ENCODE results near the gene PALD1. TPM values are rescaled to one million over a fixed set of nuclear protein-coding genes. Genes with fewer than 3 reads are reported as not detected.

The PALD1 gene
- total RNA-seq, 4 donors from 2014 or later: 1.4 to 5.2 (median 4.0) TPM

DNA sequence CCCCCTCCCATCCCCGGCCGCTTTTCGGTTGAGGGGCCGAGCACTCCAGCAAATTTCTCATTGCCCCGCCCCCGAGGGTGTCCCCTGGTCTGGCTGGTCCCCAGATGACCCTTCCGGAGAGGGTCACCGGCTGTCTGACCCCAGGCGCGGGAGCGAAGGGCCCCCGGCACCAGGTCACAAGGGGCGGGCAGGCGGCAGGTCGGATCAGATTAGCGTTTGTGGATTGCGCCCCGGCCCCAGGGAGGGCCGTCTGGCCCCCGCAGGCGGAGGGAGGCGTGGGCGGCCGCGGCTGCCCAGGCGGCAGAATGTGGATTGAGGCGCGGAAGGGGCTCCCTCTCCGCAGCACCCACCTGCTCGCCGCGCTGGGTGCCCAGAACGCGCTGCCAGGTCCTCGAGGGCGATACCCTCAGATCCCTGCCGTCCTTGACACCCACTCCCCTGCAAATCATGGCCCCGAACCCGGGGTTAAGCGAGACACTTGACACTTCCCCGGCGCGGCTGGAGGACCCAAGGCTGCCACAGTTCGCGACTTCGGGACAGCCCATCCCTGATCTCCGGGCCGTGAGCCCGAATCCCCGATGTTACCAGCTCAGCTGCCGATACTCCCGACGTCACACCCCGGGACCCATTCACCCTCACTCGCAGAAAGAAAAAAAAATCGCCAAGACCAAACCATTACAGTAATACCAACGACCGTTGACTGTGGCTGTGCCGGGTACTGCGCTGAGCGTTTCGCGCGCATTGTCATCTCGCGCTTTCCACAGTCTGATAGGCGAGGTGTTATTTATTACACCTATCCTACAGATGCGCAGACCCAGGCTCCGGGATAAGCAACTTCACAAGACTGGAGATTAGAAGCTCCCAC, 38.0 kb upstream of the PALD1 start:
- no peak for DNase-seq
- intact Hi-C loops (cut with DNase I; ENCODE audit: low total_unique reads) (no loop called here), in situ Hi-C loops (cut with MboI; ENCODE audit: low pct_ligation_motif_present in 1 of 4, low pct_unique_long_range_greater_than_20kb in 1 of 4, low sequenced_read_pairs in 3 of 4) (no loop called here)
- H3K36me3 ChIP-seq: no peaks in the 10 kb centered on the region
- WGBS, 2 donors (ENCODE audit: low coverage in 1 of 2): 8% methylated on average over 66 of the region's 69 CpGs; no CpG with 5 or more reads in 1 of the 2 donors
- peaks cover 3 to 32% (median 20%) of the 10 kb centered on the region in 4 donors for H3K4me1 ChIP-seq
- peaks cover 44% of the 10 kb centered on the region for H3K27me3 ChIP-seq
- TF ChIP-seq POLR2AphosphoS5 (IDR thresholded peaks at IDR 0.05) (no peak), CTCF (IDR thresholded peaks at IDR 0.05) (peak in 1 of 5 experiments; percentile 37)
- H3K9me3 ChIP-seq: no peaks in the 10 kb centered on the region
- no peak overlapping the region for H3K27ac ChIP-seq
- peak overlapping the region in 1 of 4 donors; percentile 19 for H3K4me3 ChIP-seq

DNA sequence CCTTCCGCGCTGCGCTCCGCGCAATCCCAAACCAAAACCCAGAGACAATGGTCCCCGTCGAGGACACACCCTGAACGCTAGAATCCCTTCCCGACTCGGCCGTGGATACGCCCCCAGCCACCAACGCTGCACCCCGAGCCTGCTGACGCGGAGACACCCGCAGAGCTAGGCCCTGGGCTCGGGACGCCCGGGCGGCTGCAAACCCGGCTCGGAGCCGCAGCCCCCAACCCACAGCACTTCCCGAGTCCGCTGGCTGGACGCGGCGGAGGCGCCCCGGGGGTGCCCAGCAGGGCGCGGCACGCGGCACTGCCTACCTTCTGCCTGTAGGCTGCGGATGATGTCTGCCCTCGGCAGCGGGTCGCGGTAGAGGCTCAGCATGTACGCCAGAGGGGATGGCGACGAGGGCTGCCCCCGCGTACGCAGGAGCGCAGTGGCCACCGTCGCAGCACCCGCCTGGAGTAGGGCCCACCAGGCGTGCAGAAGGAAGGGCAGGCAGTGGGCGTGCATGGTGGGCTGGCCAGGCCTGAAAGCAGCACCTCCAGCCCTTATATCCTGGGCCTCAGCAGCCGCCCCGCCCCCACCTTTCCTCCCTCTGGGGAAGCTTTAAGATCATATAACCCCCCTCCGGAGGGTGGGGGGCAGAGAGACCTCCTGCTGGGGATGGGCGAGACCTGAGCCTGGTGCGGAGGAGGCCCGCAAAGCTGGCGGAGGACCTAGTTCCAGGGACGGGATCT, 37.2 kb upstream of the PALD1 start, which contains the start of gene NODAL:
TSS of gene NODAL (minus strand) at position 521 of the 734 bp plus-strand sequence. CDS start at position 507, 14 bp downstream.
- H3K27me3 ChIP-seq: peaks cover 44% of the 10 kb centered on the region
- peaks cover 9 to 38% (median 23%) of the 10 kb centered on the region in 4 donors for H3K4me1 ChIP-seq
- no peak within 1 kb of the TSS for H3K27ac ChIP-seq
- no peaks in the 10 kb centered on the region for H3K36me3 ChIP-seq
- 18% methylated on average over 36 of the region's 60 CpGs; no CpG with 5 or more reads in 1 of the 2 donors for WGBS, 2 donors (ENCODE audit: low coverage in 1 of 2)
- TF ChIP-seq POLR2A (IDR thresholded peaks at IDR 0.05): no peak
- no peak for TF ChIP-seq EP300 (IDR thresholded peaks at IDR 0.05; ENCODE audit: low read depth)
- TF ChIP-seq CTCF (IDR thresholded peaks at IDR 0.05): no peak
- TF ChIP-seq POLR2AphosphoS5 (IDR thresholded peaks at IDR 0.05): no peak
- peak within 1 kb of the TSS in 2 of 4 donors; percentile 7 to 19 for H3K4me3 ChIP-seq
- no peak for DNase-seq
- intact Hi-C loops (cut with DNase I; ENCODE audit: low total_unique reads): no loop called here
- in situ Hi-C loops (cut with MboI; ENCODE audit: low pct_ligation_motif_present in 1 of 4, low pct_unique_long_range_greater_than_20kb in 1 of 4, low sequenced_read_pairs in 3 of 4): no loop called here
- no peaks in the 10 kb centered on the region for H3K9me3 ChIP-seq

DNA sequence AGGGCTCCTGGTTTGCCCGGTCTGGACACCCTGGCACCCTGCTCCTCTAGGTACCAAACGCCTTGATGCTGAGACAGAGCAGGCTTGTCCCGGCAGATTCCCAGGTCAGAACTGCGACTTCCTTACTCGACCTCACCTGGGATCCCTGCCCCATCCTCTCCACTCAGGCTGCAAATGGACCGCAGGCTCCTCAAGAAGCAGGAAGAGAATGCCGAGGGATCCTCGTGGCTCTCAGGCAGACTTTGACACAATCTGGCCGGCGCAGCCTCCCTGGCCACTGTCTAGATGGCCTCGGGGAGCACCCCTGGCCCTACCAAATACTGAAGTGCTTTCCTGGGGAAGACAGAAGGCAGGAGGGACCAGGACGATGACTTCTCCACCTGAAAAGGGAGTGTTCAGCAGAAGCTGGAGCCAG, 36.7 kb upstream of the PALD1 start:
- in situ Hi-C loops (cut with MboI; ENCODE audit: low pct_ligation_motif_present in 1 of 4, low pct_unique_long_range_greater_than_20kb in 1 of 4, low sequenced_read_pairs in 3 of 4): no loop called here
- intact Hi-C loops (cut with DNase I; ENCODE audit: low total_unique reads): no loop called here
- Histone ChIP-seq H3K9me3 (no peaks in the 10 kb centered on the region), H3K27me3 (peaks cover 44% of the 10 kb centered on the region), H3K4me3 (no peak overlapping the region), H3K36me3 (no peaks in the 10 kb centered on the region), H3K27ac (no peak overlapping the region), H3K4me1 (peaks cover 12 to 38% (median 23%) of the 10 kb centered on the region in 4 donors)
- 17 to 59% methylated on average over 1 to 6 of the region's 12 CpGs for WGBS, 2 donors (ENCODE audit: low coverage in 1 of 2)
- TF ChIP-seq CTCF (IDR thresholded peaks at IDR 0.05) (no peak), POLR2AphosphoS5 (IDR thresholded peaks at IDR 0.05) (no peak), POLR2A (IDR thresholded peaks at IDR 0.05) (no peak), EP300 (IDR thresholded peaks at IDR 0.05; ENCODE audit: low read depth) (no peak)
- DNase-seq: no peak

GRCh38 chr10:70442332-70442988, 36.1 kb upstream of the PALD1 start:
- Histone ChIP-seq H3K4me3 (no peak overlapping the region), H3K9me3 (no peaks in the 10 kb centered on the region), H3K27me3 (peaks cover 44% of the 10 kb centered on the region), H3K36me3 (no peaks in the 10 kb centered on the region), H3K4me1 (peaks cover 12 to 38% (median 23%) of the 10 kb centered on the region in 4 donors), H3K27ac (no peak overlapping the region)
- TF ChIP-seq POLR2AphosphoS5 (IDR thresholded peaks at IDR 0.05) (no peak), CTCF (IDR thresholded peaks at IDR 0.05) (no peak), POLR2A (IDR thresholded peaks at IDR 0.05) (no peak), EP300 (IDR thresholded peaks at IDR 0.05; ENCODE audit: low read depth) (no peak)
- intact Hi-C loops (cut with DNase I; ENCODE audit: low total_unique reads): no loop called here
- in situ Hi-C loops (cut with MboI; ENCODE audit: low pct_ligation_motif_present in 1 of 4, low pct_unique_long_range_greater_than_20kb in 1 of 4, low sequenced_read_pairs in 3 of 4): no loop called here
- peak; percentile 46 for DNase-seq
- 49 to 63% methylated on average over 3 to 6 of the region's 6 CpGs for WGBS, 2 donors (ENCODE audit: low coverage in 1 of 2)
